Esophagus muscularis mucosa (tissue), 4 donors: Measurements from ENCODE around the gene KRTAP5-4. TPM values are rescaled to one million over a fixed set of nuclear protein-coding genes. Genes with fewer than 3 reads are reported as not detected.
A peak's percentile ranks its signal among the peaks of the same experiment; 100 is the strongest.

Experiments used
- DNase-seq: peaks from one replicate; pipeline ENCODE4 v3.0.0-alpha.2; 2017; ENCODE audit errors: extremely low spot score
- H3K27ac ChIP-seq, 4 donors: fragments of 200-600 bp; sonication (generic); replicated peaks in 1 of 4; 1 replicate in 3 of 4; 2 replicates in 1 of 4; pipeline ENCODE4 v1.5.1; 2016 to 2019; ENCODE audit warnings: mild to moderate bottlenecking in 1 of 4
- H3K27me3 ChIP-seq, 4 donors: fragments of 200-600 bp; sonication (generic); one replicate each; pipeline versions ENCODE4 v1.5.1 to v1.6.0; 2016 to 2019
- H3K36me3 ChIP-seq, 4 donors: fragments of 200-600 bp; sonication (generic); one replicate each; pipeline ENCODE4 v1.5.1; 2016 to 2019
- H3K4me1 ChIP-seq, 4 donors: fragments of 200-600 bp; sonication (generic); one replicate each; pipeline ENCODE4 v1.5.1; 2016 to 2019
- H3K4me3 ChIP-seq, 4 donors: fragments of 200-600 bp; sonication (generic); 1 replicate in 2 of 4; 2 replicates in 2 of 4; pipeline ENCODE4 v1.5.1; 2016 to 2019; ENCODE audit warnings: mild to moderate bottlenecking in 4 of 4, moderate library complexity in 1 of 4
- H3K9me3 ChIP-seq, 4 donors: fragments of 200-600 bp; sonication (generic); 1 replicate in 3 of 4; 2 replicates in 1 of 4; pipeline ENCODE4 v1.5.1; 2016 to 2019
- CTCF ChIP-seq, 3 experiments: fragments of 200-600 bp in 2 of 3; fragments of 450-650 bp in 1 of 3; sonication (generic) in 2 of 3; IDR thresholded peaks; one replicate each; pipeline ENCODE4 v1.5.1; 2017 to 2019; ENCODE audit warnings: antibody characterized with exemption in 3 of 3, mild to moderate bottlenecking in 2 of 3, moderate library complexity in 1 of 3
- EP300 ChIP-seq: sonication (generic); formaldehyde crosslinking; IDR thresholded peaks from one replicate; pipeline ENCODE4 v1.6.1; 2017; ENCODE audit warnings: antibody characterized with exemption
- POLR2A ChIP-seq: fragments of 450-650 bp; IDR thresholded peaks from one replicate; pipeline ENCODE4 v1.6.1; 2017; ENCODE audit warnings: antibody characterized with exemption, moderate library complexity, mild to moderate bottlenecking, low read depth
- POLR2AphosphoS5 ChIP-seq, 2 donors: sonication (generic); formaldehyde crosslinking; IDR thresholded peaks; one replicate each; pipeline ENCODE4 v1.6.1; 2017; ENCODE audit warnings: antibody characterized with exemption in 2 of 2
- WGBS: methylation state at CpG from one replicate; pipeline ENCODE4 v1.1.5; 2018; 5-methylcytosine and 5-hydroxymethylcytosine counted together
- intact Hi-C: fragments of 100-400 bp; cut with DNase I; formaldehyde crosslinking; loops from one replicate; pipeline ENCODE4 v1.15.1; 2023
- total RNA-seq, 4 donors: library from RNA; depleted of rRNA; stranded (reverse); fragments of >200 nt; gene quantifications; one replicate each; pipeline versions ENCODE4 v1.1.0 to v1.2.1, GENCODE V29; 2016

KRTAP5-4 gene
- total RNA-seq, 4 donors from 2014 or later: not detected

GRCh38 chr11:1631066-1631568 is 9.2 kb upstream of the KRTAP5-4 start:
- WGBS: 79% methylated on average over 13 of the region's 13 CpGs
- peaks cover 0 to 66% (median 1%) of the 10 kb centered on the region in 4 donors for H3K27me3 ChIP-seq
- H3K4me3 ChIP-seq: no peak overlapping the region
- peaks cover 3 to 9% (median 7%) of the 10 kb centered on the region in 4 donors for H3K4me1 ChIP-seq
- no peak overlapping the region for H3K27ac ChIP-seq
- no peak for DNase-seq
- no peaks in the 10 kb centered on the region for H3K36me3 ChIP-seq
- TF ChIP-seq POLR2A (no peak), CTCF (IDR thresholded peaks at IDR 0.05) (no peak), EP300 (no peak), POLR2AphosphoS5 (IDR thresholded peaks at IDR 0.05) (no peak)
- intact Hi-C loops: no loop called here
- H3K9me3 ChIP-seq: no peaks in the 10 kb centered on the region

GRCh38 chr11:1630271-1630670 is 8.3 kb upstream of the KRTAP5-4 start:
- H3K4me3 ChIP-seq: no peak overlapping the region
- H3K4me1 ChIP-seq: peaks cover 3 to 9% (median 7%) of the 10 kb centered on the region in 4 donors
- 71% methylated on average over 1 of the region's 2 CpGs for WGBS
- H3K36me3 ChIP-seq: no peaks in the 10 kb centered on the region
- DNase-seq: no peak
- TF ChIP-seq EP300 (no peak), CTCF (IDR thresholded peaks at IDR 0.05) (no peak), POLR2AphosphoS5 (IDR thresholded peaks at IDR 0.05) (no peak), POLR2A (no peak)
- intact Hi-C loops: no loop called here
- no peak overlapping the region for H3K27ac ChIP-seq
- no peaks in the 10 kb centered on the region for H3K9me3 ChIP-seq
- H3K27me3 ChIP-seq: peaks cover 0 to 61% (median 1%) of the 10 kb centered on the region in 4 donors

DNA sequence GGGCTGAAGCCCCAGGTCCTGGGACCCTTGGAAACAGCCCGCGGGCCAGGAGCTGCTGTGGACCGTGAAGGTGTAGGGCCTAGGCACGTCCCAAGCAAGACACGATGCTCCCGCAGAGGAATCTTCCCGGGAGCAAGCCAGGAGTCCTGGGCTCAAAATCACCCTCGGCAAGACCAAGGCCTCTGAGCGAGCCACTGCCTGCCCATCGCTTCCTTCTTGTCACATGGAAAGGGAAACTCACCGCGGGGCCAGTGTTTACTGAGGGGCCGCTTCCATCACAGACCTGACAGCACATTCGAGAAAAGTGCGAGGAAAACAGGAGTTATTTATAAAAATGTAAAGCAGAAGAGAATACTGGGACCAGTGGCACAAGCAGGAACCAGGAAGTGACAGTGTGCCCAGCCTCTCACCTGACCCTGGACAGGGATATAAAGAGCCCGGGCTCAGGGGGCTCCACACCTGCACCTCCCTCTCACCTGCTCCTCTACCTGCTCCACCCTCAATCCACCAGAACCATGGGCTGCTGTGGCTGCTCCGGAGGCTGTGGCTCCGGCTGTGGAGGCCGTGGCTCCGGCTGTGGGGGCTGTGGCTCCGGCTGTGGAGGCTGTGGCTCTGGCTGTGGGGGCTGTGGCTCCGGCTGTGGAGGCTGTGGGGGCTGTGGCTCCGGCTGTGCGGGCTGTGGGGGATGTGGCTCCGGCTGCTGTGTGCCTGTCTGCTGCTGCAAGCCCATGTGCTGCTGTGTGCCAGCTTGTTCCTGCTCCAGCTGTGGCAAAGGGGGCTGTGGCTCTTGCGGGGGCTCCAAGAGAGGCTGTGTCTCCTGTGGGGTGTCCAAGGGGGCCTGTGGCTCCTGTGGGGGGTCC is 7.6 kb upstream of the KRTAP5-4 start, which contains the start of gene KRTAP5-5:
Gene KRTAP5-5, plus strand, starts transcription at position 450 of the 860 bp plus-strand sequence. Its CDS starts 66 bp downstream, at position 516.
- WGBS: 82% methylated on average over 15 of the region's 26 CpGs
- intact Hi-C loops: loop anchor here (2.0 kb wide), 1 partner anchor 83 kb away; no protein-coding TSS in a partner anchor
- DNase-seq: no peak
- TF ChIP-seq CTCF (IDR thresholded peaks at IDR 0.05): no peak
- no peak for TF ChIP-seq POLR2A
- no peak for TF ChIP-seq POLR2AphosphoS5 (IDR thresholded peaks at IDR 0.05)
- TF ChIP-seq EP300: no peak
- H3K4me1 ChIP-seq: peaks cover 3 to 9% (median 7%) of the 10 kb centered on the region in 4 donors
- no peaks in the 10 kb centered on the region for H3K36me3 ChIP-seq
- H3K27me3 ChIP-seq: peaks cover 0 to 56% (median 1%) of the 10 kb centered on the region in 4 donors
- no peaks in the 10 kb centered on the region for H3K9me3 ChIP-seq
- H3K27ac ChIP-seq: no peak within 1 kb of the TSS
- no peak within 1 kb of the TSS for H3K4me3 ChIP-seq

- Histone ChIP-seq H3K36me3 (no peaks in the 10 kb centered on the region), H3K4me1 (peaks cover 3 to 9% (median 7%) of the 10 kb centered on the region in 4 donors), H3K9me3 (no peaks in the 10 kb centered on the region), H3K27me3 (peaks cover 0 to 48% (median 1%) of the 10 kb centered on the region in 4 donors), H3K4me3 (no peak overlapping the region), H3K27ac (no peak overlapping the region)
- WGBS: 49% methylated on average over 19 of the region's 35 CpGs
- intact Hi-C loops: loop anchor here (2.0 kb wide), 1 partner anchor 82 kb away; no protein-coding TSS in a partner anchor
- TF ChIP-seq CTCF (IDR thresholded peaks at IDR 0.05): peak; percentile 72 to 97 (median 77)
- no peak for TF ChIP-seq POLR2AphosphoS5 (IDR thresholded peaks at IDR 0.05)
- no peak for TF ChIP-seq EP300
- TF ChIP-seq POLR2A: no peak
- DNase-seq: no peak
These were observed 6.8 kb upstream of the KRTAP5-4 start for GRCh38 chr11:1628506-1629325.
